CD14-positive monocyte (primary cell): ENCODE data around the gene ECSCR. TPM values are rescaled to one million over a fixed set of nuclear protein-coding genes. Genes with fewer than 3 reads are reported as not detected.

Experiments used
- DNase-seq, 3 donors: peaks; one replicate each; pipeline ENCODE4 v3.0.0-alpha.2; 2011 to 2022
- H2AFZ ChIP-seq: 2 replicates; pipeline ENCODE4 v1.6.0; 2012; ENCODE audit warnings: mild to moderate bottlenecking, low read depth, low read length, inconsistent platforms; ENCODE audit not compliant: insufficient read depth, poor library complexity, severe bottlenecking
- H3K27ac ChIP-seq, 2 donors: 1 replicate in 1 of 2; 2 replicates in 1 of 2; pipeline ENCODE4 v1.5.1; 2012 to 2013; ENCODE audit warnings: low read length in 2 of 2, control low read depth in 1 of 2, inconsistent platforms in 1 of 2, low read depth in 1 of 2, mild to moderate bottlenecking in 1 of 2
- H3K27me3 ChIP-seq, 2 donors: one replicate each; pipeline versions ENCODE4 v1.6.0 to v1.6.1; 2011 to 2013; ENCODE audit warnings: low read length in 2 of 2; ENCODE audit not compliant: control insufficient read depth in 2 of 2, insufficient read depth in 2 of 2
- H3K36me3 ChIP-seq, 2 donors: replicated peaks in 1 of 2; 1 replicate in 1 of 2; 2 replicates in 1 of 2; pipeline versions ENCODE4 v1.5.1 to v1.6.1; 2012 to 2013; ENCODE audit warnings: low read length in 2 of 2, control low read depth in 1 of 2, inconsistent platforms in 1 of 2, mild to moderate bottlenecking in 1 of 2; ENCODE audit not compliant: insufficient read depth in 2 of 2, control insufficient read depth in 1 of 2
- H3K4me1 ChIP-seq, 2 donors: 1 replicate in 1 of 2; 2 replicates in 1 of 2; pipeline versions ENCODE4 v1.5.1 to v1.6.1; 2012 to 2013; ENCODE audit warnings: low read length in 2 of 2, control low read depth in 1 of 2, inconsistent platforms in 1 of 2, mild to moderate bottlenecking in 1 of 2, moderate library complexity in 1 of 2; ENCODE audit not compliant: insufficient read depth in 2 of 2, control insufficient read depth in 1 of 2
- H3K4me2 ChIP-seq: replicated peaks from 2 replicates; pipeline ENCODE3; 2012; ENCODE audit warnings: low read length, moderate library complexity, mild to moderate bottlenecking; ENCODE audit not compliant: poor library complexity, severe bottlenecking; ENCODE audit errors: extremely low read depth
- H3K4me3 ChIP-seq, 3 experiments: fragments of 200-600 bp in 1 of 3; sonication (generic) in 1 of 3; replicated peaks in 1 of 3; 1 replicate in 2 of 3; 2 replicates in 1 of 3; pipeline ENCODE4 v1.5.1; 2011 to 2013; ENCODE audit warnings: low read length in 3 of 3, mild to moderate bottlenecking in 3 of 3, control low read depth in 2 of 3, low read depth in 2 of 3, inconsistent platforms in 1 of 3, moderate library complexity in 1 of 3
- H3K79me2 ChIP-seq: 2 replicates; pipeline ENCODE4 v1.6.0; 2012; ENCODE audit warnings: mild to moderate bottlenecking, control low read depth, inconsistent platforms, low read length, moderate library complexity; ENCODE audit not compliant: insufficient read depth
- H3K9ac ChIP-seq: 2 replicates; pipeline ENCODE4 v1.6.0; 2017; ENCODE audit warnings: low read length, mild to moderate bottlenecking; ENCODE audit not compliant: insufficient read depth, poor library complexity, severe bottlenecking
- H3K9me3 ChIP-seq, 2 donors: replicated peaks in 1 of 2; 1 replicate in 1 of 2; 2 replicates in 1 of 2; pipeline versions ENCODE4 v1.5.1 to v1.6.1; 2012 to 2013; ENCODE audit warnings: low read length in 2 of 2, control low read depth in 1 of 2; ENCODE audit not compliant: control insufficient read depth in 1 of 2, insufficient read depth in 1 of 2
- H4K20me1 ChIP-seq: 2 replicates; pipeline ENCODE4 v1.6.0; 2012; ENCODE audit warnings: mild to moderate bottlenecking, low read length, control low read depth, moderate library complexity; ENCODE audit not compliant: insufficient read depth
- H3K27ac Mint-ChIP-seq, 7 donors: one replicate each; pipeline ENCODE4 v1.8.0; 2020; ENCODE audit warnings: mild to moderate bottlenecking in 7 of 7, mixed read lengths in 7 of 7, moderate library complexity in 6 of 7, inconsistent platforms in 2 of 7
- H3K27me3 Mint-ChIP-seq, 3 donors: one replicate each; pipeline ENCODE4 v1.8.0; 2021 to 2022; ENCODE audit warnings: low read depth in 3 of 3, mild to moderate bottlenecking in 3 of 3, mixed read lengths in 3 of 3, moderate library complexity in 3 of 3, inconsistent platforms in 1 of 3
- H3K36me3 Mint-ChIP-seq, 2 donors: one replicate each; pipeline ENCODE4 v1.8.0; 2020; ENCODE audit warnings: mixed read lengths in 2 of 2, inconsistent platforms in 1 of 2, mild to moderate bottlenecking in 1 of 2
- H3K4me1 Mint-ChIP-seq: one replicate; pipeline ENCODE4 v1.8.0; 2020; ENCODE audit warnings: mild to moderate bottlenecking, mixed read lengths
- H3K4me3 Mint-ChIP-seq, 2 donors: one replicate each; pipeline ENCODE4 v1.8.0; 2020; ENCODE audit warnings: mild to moderate bottlenecking in 2 of 2, mixed read lengths in 2 of 2, moderate library complexity in 1 of 2
- H3K9me3 Mint-ChIP-seq, 7 donors: one replicate each; pipeline ENCODE4 v1.8.0; 2020 to 2022; ENCODE audit warnings: mixed read lengths in 7 of 7, mild to moderate bottlenecking in 6 of 7, moderate library complexity in 6 of 7, inconsistent platforms in 2 of 7
- CTCF ChIP-seq: fragments of 200-600 bp; IDR thresholded peaks from one replicate; pipeline ENCODE4 v1.8.0; 2022; ENCODE audit warnings: antibody characterized with exemption, mild to moderate bottlenecking
- WGBS: methylation state at CpG from one replicate; pipeline ENCODE4 v1.1.5; 2013; ENCODE audit warnings: missing lambda C conversion rate; ENCODE audit not compliant: insufficient coverage; 5-methylcytosine and 5-hydroxymethylcytosine counted together
- intact Hi-C, 2 donors: fragments of 100-400 bp; cut with micrococcal nuclease; formaldehyde crosslinking; loops; one replicate each; pipeline versions ENCODE4 v1.15.0 to v1.15.1; 2023
- polyA plus RNA-seq, 3 donors: library from polyadenylated mRNA; depleted of rRNA in 1 of 3; unstranded in 2 of 3; stranded (reverse) in 1 of 3; fragments of 300-500 nt in 2 of 3; fragments of >200 nt in 1 of 3; fragmentation: Illumina TruSeq in 2 of 3; gene quantifications; 1 replicate in 2 of 3; 2 replicates in 1 of 3; pipeline ENCODE4 v1.2.3, GENCODE V29; 2012 to 2021

The ECSCR gene
- polyA plus RNA-seq, 3 donors, result not detected

GRCh38 chr5:139472386-139473030 is 10.0 kb upstream of the ECSCR start:
- Mint-ChIP-seq H3K4me3 (no peak overlapping the region), H3K36me3 (peaks cover 18 to 27% of the 10 kb centered on the region in 2 donors), H3K9me3 (peaks cover 0 to 4% (median 0%) of the 10 kb centered on the region in 7 donors), H3K27me3 (no peaks in the 10 kb centered on the region), H3K27ac (peak overlapping the region in 2 of 7 donors; percentile 19 to 28), H3K4me1 (peaks cover 94% of the 10 kb centered on the region)
- Histone ChIP-seq H2AFZ (no peak overlapping the region), H3K4me1 (peaks cover 73 to 95% of the 10 kb centered on the region in 2 donors), H3K27ac (no peak overlapping the region), H3K79me2 (peaks cover 34% of the 10 kb centered on the region), H3K9me3 (no peaks in the 10 kb centered on the region), H3K4me2 (no peak overlapping the region), H3K27me3 (no peaks in the 10 kb centered on the region), H4K20me1 (peaks cover 34% of the 10 kb centered on the region), H3K36me3 (peaks cover 7 to 17% of the 10 kb centered on the region in 2 donors), H3K9ac (no peak overlapping the region), H3K4me3 (no peak overlapping the region)
- no peak for TF ChIP-seq CTCF
- intact Hi-C loops, result no loop called here
- WGBS, result 81% methylated on average over 12 of the region's 15 CpGs
- DNase-seq, result no peak

- Mint-ChIP-seq H3K4me1 (peaks cover 83% of the 10 kb centered on the region), H3K9me3 (peaks cover 0 to 5% (median 0%) of the 10 kb centered on the region in 7 donors), H3K36me3 (peaks cover 10 to 13% of the 10 kb centered on the region in 2 donors), H3K27me3 (peaks cover 0 to 2% (median 0%) of the 10 kb centered on the region in 3 donors), H3K27ac (peak within 1 kb of the TSS in 5 of 7 donors; percentile 19 to 74 (median 70)), H3K4me3 (peak within 1 kb of the TSS; percentile 66 to 71)
- 0% methylated on average over 9 of the region's 9 CpGs for WGBS
- Histone ChIP-seq H3K27me3 (no peaks in the 10 kb centered on the region), H4K20me1 (peaks cover 17% of the 10 kb centered on the region), H3K4me1 (peaks cover 64 to 79% of the 10 kb centered on the region in 2 donors), H3K79me2 (peaks cover 22% of the 10 kb centered on the region), H3K4me3 (peak within 1 kb of the TSS in 1 of 3 experiments; percentile 55), H3K9ac (no peak within 1 kb of the TSS), H3K9me3 (no peaks in the 10 kb centered on the region), H2AFZ (peak within 1 kb of the TSS; percentile 48), H3K36me3 (peaks cover under 1 to 4% of the 10 kb centered on the region in 2 donors), H3K4me2 (peak within 1 kb of the TSS; percentile 72), H3K27ac (no peak within 1 kb of the TSS)
- peak in 2 of 3 donors; percentile 57 to 60 for DNase-seq
- intact Hi-C loops, result no loop called here
- no peak for TF ChIP-seq CTCF
These were observed 8.3 kb upstream of the ECSCR start, which contains the start of gene SMIM33 for GRCh38 chr5:139470821-139471300. Gene SMIM33 (plus strand): TSS chr5:139471004. CDS start chr5:139471122, 118 bp downstream.
